ENCODE measurements around the gene C11orf21. TPM values are rescaled to one million over a fixed set of nuclear protein-coding genes. Genes with fewer than 3 reads are reported as not detected.

C11orf21 gene
- total and polyA plus RNA-seq, 2 of the 8 experiments (the other 6 are each of a cell fraction or from before 2014, with no cell fraction given): not detected

- TF ChIP-seq SIN3A (conservative IDR thresholded peaks at IDR 0.05 in 1 of 2, IDR thresholded peaks at IDR 0.05 in 1 of 2; ENCODE audit: low read depth in 1 of 2, low read length in 2 of 2) (no peak), YY1 (IDR thresholded peaks at IDR 0.05; ENCODE audit: low read depth, low read length) (no peak), ASH2L (IDR thresholded peaks at IDR 0.05; ENCODE audit: low read length) (no peak)
Measured at GRCh38 chr11:2307501-2308331, 6.0 kb upstream of the C11orf21 start (continued).

All from H1 (cell line).